Panc1 (cell line): ENCODE results near the gene PLA2G15.

ENCODE experiments used
- POLR2AphosphoS5 ChIP-seq: IDR thresholded peaks from 2 replicates; pipeline ENCODE4 v1.6.1; 2012; ENCODE audit warnings: mild to moderate bottlenecking, low read depth, low read length, moderate library complexity
- REST ChIP-seq, 2 experiments: IDR thresholded peaks; 2 replicates each; pipeline ENCODE4 v1.6.1; 2011 to 2012; ENCODE audit warnings: low read depth in 2 of 2, control low read depth in 1 of 2, low read length in 1 of 2, mild to moderate bottlenecking in 1 of 2, moderate library complexity in 1 of 2; ENCODE audit not compliant: insufficient read depth in 1 of 2
- SIN3A ChIP-seq: IDR thresholded peaks from 2 replicates; pipeline ENCODE4 v1.6.1; 2012; ENCODE audit warnings: low read depth, mild to moderate bottlenecking, low read length, moderate library complexity, borderline replicate concordance; ENCODE audit not compliant: insufficient read depth
- TCF7L2 ChIP-seq: IDR thresholded peaks from 2 replicates; pipeline ENCODE4 v1.6.1; 2011; ENCODE audit warnings: mild to moderate bottlenecking, low read depth, low read length, inconsistent platforms
- TF ChIP-seq, protein P1 (sequence below): fragments of 450-650 bp; IDR thresholded peaks from 2 replicates; pipeline ENCODE4 v1.5.1; 2017; ENCODE audit warnings: mild to moderate bottlenecking

GRCh38 chr16:68276223-68276622, 31.1 kb downstream of the PLA2G15 start:
- TF ChIP-seq, protein P1, sequence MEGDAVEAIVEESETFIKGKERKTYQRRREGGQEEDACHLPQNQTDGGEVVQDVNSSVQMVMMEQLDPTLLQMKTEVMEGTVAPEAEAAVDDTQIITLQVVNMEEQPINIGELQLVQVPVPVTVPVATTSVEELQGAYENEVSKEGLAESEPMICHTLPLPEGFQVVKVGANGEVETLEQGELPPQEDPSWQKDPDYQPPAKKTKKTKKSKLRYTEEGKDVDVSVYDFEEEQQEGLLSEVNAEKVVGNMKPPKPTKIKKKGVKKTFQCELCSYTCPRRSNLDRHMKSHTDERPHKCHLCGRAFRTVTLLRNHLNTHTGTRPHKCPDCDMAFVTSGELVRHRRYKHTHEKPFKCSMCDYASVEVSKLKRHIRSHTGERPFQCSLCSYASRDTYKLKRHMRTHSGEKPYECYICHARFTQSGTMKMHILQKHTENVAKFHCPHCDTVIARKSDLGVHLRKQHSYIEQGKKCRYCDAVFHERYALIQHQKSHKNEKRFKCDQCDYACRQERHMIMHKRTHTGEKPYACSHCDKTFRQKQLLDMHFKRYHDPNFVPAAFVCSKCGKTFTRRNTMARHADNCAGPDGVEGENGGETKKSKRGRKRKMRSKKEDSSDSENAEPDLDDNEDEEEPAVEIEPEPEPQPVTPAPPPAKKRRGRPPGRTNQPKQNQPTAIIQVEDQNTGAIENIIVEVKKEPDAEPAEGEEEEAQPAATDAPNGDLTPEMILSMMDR: no peak
- no peak for TF ChIP-seq POLR2AphosphoS5
- TF ChIP-seq SIN3A: no peak
- TF ChIP-seq TCF7L2: no peak
- TF ChIP-seq REST (IDR thresholded peaks at IDR 0.05; ENCODE audit: insufficient read depth in 1 of 2, low read depth in 2 of 2, low read length in 1 of 2): no peak
